ENCODE measurements around the gene PDPN. TPM values are rescaled to one million over a fixed set of nuclear protein-coding genes. Genes with fewer than 3 reads are reported as not detected.

Gene PDPN
- total and polyA plus RNA-seq, 9 of the 15 experiments (the other 6 are each of a cell fraction or from before 2014, with no cell fraction given): 0.11 TPM; not detected in 8

- TF ChIP-seq CCNT2 (IDR thresholded peaks at IDR 0.05; ENCODE audit: borderline replicate concordance, extremely low read depth, insufficient read length, low read depth, low read length) (no peak), ZNF785 (CRISPR knock-in tag; IDR thresholded peaks at IDR 0.05) (no peak), ZNF277 (CRISPR knock-in tag; IDR thresholded peaks at IDR 0.05; ENCODE audit: borderline replicate concordance) (no peak), HDAC1 (IDR thresholded peaks at IDR 0.05) (no peak), ARID1B (IDR thresholded peaks at IDR 0.05) (no peak), AFF1 (IDR thresholded peaks at IDR 0.05; ENCODE audit: low read depth in 1 of 2, partially characterized antibody in 2 of 2) (no peak), ZBTB33 (CRISPR knock-in tag; IDR thresholded peaks at IDR 0.05) (no peak), ZNF311 (CRISPR knock-in tag; IDR thresholded peaks at IDR 0.05) (no peak), ZNF609 (CRISPR knock-in tag; IDR thresholded peaks at IDR 0.05; ENCODE audit: borderline replicate concordance) (no peak), ZNF655 (CRISPR knock-in tag; IDR thresholded peaks at IDR 0.05) (no peak)
These were observed 42.0 kb upstream of the PDPN start (continued) for GRCh38 chr1:13541435-13542215.

Data from K562 (cell line).